ENCODE data around the gene MBD3L1. TPM values are rescaled to one million over a fixed set of nuclear protein-coding genes. Genes with fewer than 3 reads are reported as not detected.

MBD3L1 gene
- polyA plus RNA-seq (2011; rRNA removed) (not detected in 2 replicates), polyA minus RNA-seq (2011; rRNA and poly(A)+ RNA removed) (not detected in 2 replicates)

- H3K27me3 ChIP-seq (ENCODE audit: control insufficient read depth, insufficient read depth, low read length), result no peaks in the 10 kb centered on the region
- ChIA-PET CTCF (no interaction called here), POLR2A (no interaction called here)
- DNase-seq (ENCODE audit: low read depth), result peak; percentile 93
- peak within 1 kb of the TSS; percentile 60 for H3K4me3 ChIP-seq (ENCODE audit: low read depth, low read length)
- peak; percentile 11; the same call in 1 of the 2 replicates for TF ChIP-seq CTCF (IDR thresholded peaks at IDR 0.05; ENCODE audit: insufficient read depth, low read depth, low read length)
- peaks cover 2% of the 10 kb centered on the region; the same call in 1 of the 2 replicates for H3K36me3 ChIP-seq (ENCODE audit: control insufficient read depth, insufficient read depth, low read length)
Observed at GRCh38 chr19:8832132-8833021, at the start of gene MBD3L1, which contains the start of gene ZNF558. MBD3L1 (plus strand) TSS chr19:8832377; CDS start chr19:8842679, 10,302 bp downstream. ZNF558 (minus strand) TSS chr19:8832304; CDS start chr19:8822659, 9,645 bp downstream.

- Histone ChIP-seq H3K4me3 (ENCODE audit: low read depth, low read length) (no peak overlapping the region), H3K27me3 (ENCODE audit: control insufficient read depth, insufficient read depth, low read length) (no peaks in the 10 kb centered on the region), H3K36me3 (ENCODE audit: control insufficient read depth, insufficient read depth, low read length) (no peaks in the 10 kb centered on the region)
- ChIA-PET CTCF (no interaction called here), POLR2A (no interaction called here)
- no peak for TF ChIP-seq CTCF (IDR thresholded peaks at IDR 0.05; ENCODE audit: insufficient read depth, low read depth, low read length)
- no peak for DNase-seq (ENCODE audit: low read depth)
Observed at GRCh38 chr19:8794823-8795222, 37.4 kb upstream of the MBD3L1 start.

- ChIA-PET CTCF (no interaction called here), POLR2A (no interaction called here)
- no peak for TF ChIP-seq CTCF (IDR thresholded peaks at IDR 0.05; ENCODE audit: insufficient read depth, low read depth, low read length)
- DNase-seq (ENCODE audit: low read depth), result no peak
- no peak overlapping the region for H3K4me3 ChIP-seq (ENCODE audit: low read depth, low read length)
- H3K36me3 ChIP-seq (ENCODE audit: control insufficient read depth, insufficient read depth, low read length), result peaks cover 8% of the 10 kb centered on the region
- no peaks in the 10 kb centered on the region for H3K27me3 ChIP-seq (ENCODE audit: control insufficient read depth, insufficient read depth, low read length)
Observed at GRCh38 chr19:8806661-8807060, 25.5 kb upstream of the MBD3L1 start.

GRCh38 chr19:8811315-8812172 is 20.6 kb upstream of the MBD3L1 start:
- POLR2A ChIA-PET, result no interaction called here
- Histone ChIP-seq H3K4me3 (ENCODE audit: low read depth, low read length) (no peak overlapping the region), H3K27me3 (ENCODE audit: control insufficient read depth, insufficient read depth, low read length) (no peaks in the 10 kb centered on the region), H3K36me3 (ENCODE audit: control insufficient read depth, insufficient read depth, low read length) (peaks cover 16% of the 10 kb centered on the region)
- TF ChIP-seq CTCF (IDR thresholded peaks at IDR 0.05; ENCODE audit: insufficient read depth, low read depth, low read length), result no peak
- no peak for DNase-seq (ENCODE audit: low read depth)
- CTCF ChIA-PET, result no interaction called here

GRCh38 chr19:8814176-8814575 is 18.0 kb upstream of the MBD3L1 start:
- ChIA-PET POLR2A (no interaction called here), CTCF (no interaction called here)
- no peak for DNase-seq (ENCODE audit: low read depth)
- no peak for TF ChIP-seq CTCF (IDR thresholded peaks at IDR 0.05; ENCODE audit: insufficient read depth, low read depth, low read length)
- H3K4me3 ChIP-seq (ENCODE audit: low read depth, low read length), result no peak overlapping the region
- H3K27me3 ChIP-seq (ENCODE audit: control insufficient read depth, insufficient read depth, low read length), result no peaks in the 10 kb centered on the region
- H3K36me3 ChIP-seq (ENCODE audit: control insufficient read depth, insufficient read depth, low read length), result peaks cover 14% of the 10 kb centered on the region
